NCI-H510A treated with DMSO at 0.1 percent for 48 hours (cell line): ENCODE data around the gene CTIF.

Experiments used
- DNase-seq: peaks from one replicate; lab custom pipeline; 2025; lab: John Stamatoyannopoulos, UW

CTIF gene

GRCh38 chr18:48602759-48603390 is 64.0 kb downstream of the CTIF start:
- DNase-seq = no peak

GRCh38 chr18:48605408-48605845 is 66.6 kb downstream of the CTIF start:
- DNase-seq = no peak

GRCh38 chr18:48607056-48607984 is 68.5 kb downstream of the CTIF start:
- DNase-seq = no peak

GRCh38 chr18:48608581-48608980 is 69.8 kb downstream of the CTIF start:
- DNase-seq = no peak

GRCh38 chr18:48609114-48609513 is 70.3 kb downstream of the CTIF start:
- no peak for DNase-seq

- no peak for DNase-seq
These were observed 71.3 kb downstream of the CTIF start for GRCh38 chr18:48609820-48610815.

GRCh38 chr18:48611203-48611602 is 72.4 kb downstream of the CTIF start:
- DNase-seq = no peak

GRCh38 chr18:48611785-48612480 is 73.1 kb downstream of the CTIF start:
- DNase-seq = no peak

- no peak for DNase-seq
These were observed 73.7 kb downstream of the CTIF start for GRCh38 chr18:48612511-48612910.

- DNase-seq = no peak
These were observed 74.1 kb downstream of the CTIF start for GRCh38 chr18:48612917-48613316.

GRCh38 chr18:48613589-48614404 is 75.0 kb downstream of the CTIF start:
- peak; percentile 30 for DNase-seq

GRCh38 chr18:48615566-48616401 is 77.0 kb downstream of the CTIF start:
- DNase-seq = peak; percentile 72

GRCh38 chr18:48616484-48617255 is 77.8 kb downstream of the CTIF start:
- DNase-seq = no peak

- DNase-seq = no peak
These were observed 79.1 kb downstream of the CTIF start for GRCh38 chr18:48617844-48618497.

GRCh38 chr18:48619016-48619415 is 80.2 kb downstream of the CTIF start:
- DNase-seq = no peak

- DNase-seq = no peak
These were observed 80.7 kb downstream of the CTIF start for GRCh38 chr18:48619501-48619900.

GRCh38 chr18:48620071-48620470 is 81.2 kb downstream of the CTIF start:
- no peak for DNase-seq

GRCh38 chr18:48621240-48621639 is 82.4 kb downstream of the CTIF start:
- no peak for DNase-seq
